CD1c-positive myeloid dendritic cell (primary cell): ENCODE measurements around the gene MS4A13.
"Not testable (repeated sequence)": the region's sequence is repeated elsewhere in the genome, so short reads cannot be mapped to it uniquely, and the experiment has no call there.

Experiments used
- DNase-seq: peaks from one replicate; pipeline ENCODE4 v3.0.0-alpha.2; 2016; ENCODE audit errors: extremely low spot score

Gene MS4A13

GRCh38 chr11:60515144-60515855 lies at the start of gene MS4A13:
TSS of gene MS4A13 (plus strand) at chr11:60515392. CDS start at chr11:60518084, 2,692 bp downstream.
- no peak for DNase-seq

- no peak for DNase-seq
These were observed 46.4 kb upstream of the MS4A13 start for GRCh38 chr11:60468829-60469228.

GRCh38 chr11:60469723-60470122 lies 45.5 kb upstream of the MS4A13 start:
- no peak for DNase-seq

- DNase-seq, result peak; percentile 67
These were observed 38.2 kb upstream of the MS4A13 start for GRCh38 chr11:60477035-60477445.

GRCh38 chr11:60482361-60482760 lies 32.8 kb upstream of the MS4A13 start:
- peak; percentile 70 for DNase-seq

GRCh38 chr11:60485987-60486386 lies 29.2 kb upstream of the MS4A13 start:
- DNase-seq, result peak; percentile 44

GRCh38 chr11:60492488-60493009 lies 22.6 kb upstream of the MS4A13 start, which contains the start of gene MS4A12:
TSS of gene MS4A12 (plus strand) at chr11:60492778. CDS start at chr11:60497319, 4,541 bp downstream.
- DNase-seq, result no peak

GRCh38 chr11:60493454-60493853 lies 21.7 kb upstream of the MS4A13 start:
- no peak for DNase-seq

- DNase-seq, result peak; percentile 32
These were observed 16.8 kb upstream of the MS4A13 start for GRCh38 chr11:60498399-60498798.

- peak; percentile 37 for DNase-seq
These were observed 16.3 kb upstream of the MS4A13 start for GRCh38 chr11:60498853-60499252.

GRCh38 chr11:60500276-60500910 lies 14.8 kb upstream of the MS4A13 start:
- DNase-seq, result no peak

GRCh38 chr11:60502221-60502775 lies 12.9 kb upstream of the MS4A13 start:
- no peak for DNase-seq

- DNase-seq, result no peak
These were observed 10.8 kb upstream of the MS4A13 start for GRCh38 chr11:60504219-60504905.

- DNase-seq, result not testable (repeated sequence)
These were observed 5.6 kb upstream of the MS4A13 start for GRCh38 chr11:60509609-60510008.

- not testable (repeated sequence) for DNase-seq
These were observed 5.0 kb upstream of the MS4A13 start for GRCh38 chr11:60510209-60510608.

- no peak for DNase-seq
These were observed 3.8 kb upstream of the MS4A13 start for GRCh38 chr11:60511393-60511792.

GRCh38 chr11:60512651-60513225 lies 2.5 kb upstream of the MS4A13 start:
- DNase-seq, result no peak

GRCh38 chr11:60513496-60514460 lies 1.4 kb upstream of the MS4A13 start:
- no peak for DNase-seq

- peak; percentile 25 for DNase-seq
These were observed 13.3 kb downstream of the MS4A13 start for GRCh38 chr11:60528465-60528864.

- DNase-seq, result peak; percentile 76
These were observed 13.7 kb downstream of the MS4A13 start for GRCh38 chr11:60528934-60529333.
